GM06990 (cell line): ENCODE data around the gene SGIP1.

ENCODE experiments used
- DNase-seq: peaks from one replicate; pipeline ENCODE4 v3.0.0-alpha.2; 2011; ENCODE audit not compliant: insufficient read length; ENCODE audit errors: extremely low read depth
- H3K27me3 ChIP-seq: replicated peaks from 2 replicates; pipeline ENCODE4 v1.6.0; 2011; ENCODE audit warnings: low read length; ENCODE audit not compliant: control insufficient read depth, insufficient read depth
- H3K36me3 ChIP-seq: 2 replicates; pipeline ENCODE4 v1.5.1; 2011; ENCODE audit warnings: low read length; ENCODE audit not compliant: control insufficient read depth, insufficient read depth
- H3K4me3 ChIP-seq: replicated peaks from 2 replicates; pipeline ENCODE4 v1.5.1; 2011; ENCODE audit warnings: low read depth, mild to moderate bottlenecking, control low read depth, low read length
- CTCF ChIP-seq: IDR thresholded peaks from 2 replicates; pipeline ENCODE4 v1.5.1; 2011; ENCODE audit warnings: low read length, control low read depth, mild to moderate bottlenecking, inconsistent platforms; ENCODE audit not compliant: insufficient read depth, poor library complexity, severe bottlenecking

SGIP1 gene, protein sequence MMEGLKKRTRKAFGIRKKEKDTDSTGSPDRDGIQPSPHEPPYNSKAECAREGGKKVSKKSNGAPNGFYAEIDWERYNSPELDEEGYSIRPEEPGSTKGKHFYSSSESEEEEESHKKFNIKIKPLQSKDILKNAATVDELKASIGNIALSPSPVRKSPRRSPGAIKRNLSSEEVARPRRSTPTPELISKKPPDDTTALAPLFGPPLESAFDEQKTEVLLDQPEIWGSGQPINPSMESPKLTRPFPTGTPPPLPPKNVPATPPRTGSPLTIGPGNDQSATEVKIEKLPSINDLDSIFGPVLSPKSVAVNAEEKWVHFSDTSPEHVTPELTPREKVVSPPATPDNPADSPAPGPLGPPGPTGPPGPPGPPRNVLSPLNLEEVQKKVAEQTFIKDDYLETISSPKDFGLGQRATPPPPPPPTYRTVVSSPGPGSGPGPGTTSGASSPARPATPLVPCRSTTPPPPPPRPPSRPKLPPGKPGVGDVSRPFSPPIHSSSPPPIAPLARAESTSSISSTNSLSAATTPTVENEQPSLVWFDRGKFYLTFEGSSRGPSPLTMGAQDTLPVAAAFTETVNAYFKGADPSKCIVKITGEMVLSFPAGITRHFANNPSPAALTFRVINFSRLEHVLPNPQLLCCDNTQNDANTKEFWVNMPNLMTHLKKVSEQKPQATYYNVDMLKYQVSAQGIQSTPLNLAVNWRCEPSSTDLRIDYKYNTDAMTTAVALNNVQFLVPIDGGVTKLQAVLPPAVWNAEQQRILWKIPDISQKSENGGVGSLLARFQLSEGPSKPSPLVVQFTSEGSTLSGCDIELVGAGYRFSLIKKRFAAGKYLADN

DNA sequence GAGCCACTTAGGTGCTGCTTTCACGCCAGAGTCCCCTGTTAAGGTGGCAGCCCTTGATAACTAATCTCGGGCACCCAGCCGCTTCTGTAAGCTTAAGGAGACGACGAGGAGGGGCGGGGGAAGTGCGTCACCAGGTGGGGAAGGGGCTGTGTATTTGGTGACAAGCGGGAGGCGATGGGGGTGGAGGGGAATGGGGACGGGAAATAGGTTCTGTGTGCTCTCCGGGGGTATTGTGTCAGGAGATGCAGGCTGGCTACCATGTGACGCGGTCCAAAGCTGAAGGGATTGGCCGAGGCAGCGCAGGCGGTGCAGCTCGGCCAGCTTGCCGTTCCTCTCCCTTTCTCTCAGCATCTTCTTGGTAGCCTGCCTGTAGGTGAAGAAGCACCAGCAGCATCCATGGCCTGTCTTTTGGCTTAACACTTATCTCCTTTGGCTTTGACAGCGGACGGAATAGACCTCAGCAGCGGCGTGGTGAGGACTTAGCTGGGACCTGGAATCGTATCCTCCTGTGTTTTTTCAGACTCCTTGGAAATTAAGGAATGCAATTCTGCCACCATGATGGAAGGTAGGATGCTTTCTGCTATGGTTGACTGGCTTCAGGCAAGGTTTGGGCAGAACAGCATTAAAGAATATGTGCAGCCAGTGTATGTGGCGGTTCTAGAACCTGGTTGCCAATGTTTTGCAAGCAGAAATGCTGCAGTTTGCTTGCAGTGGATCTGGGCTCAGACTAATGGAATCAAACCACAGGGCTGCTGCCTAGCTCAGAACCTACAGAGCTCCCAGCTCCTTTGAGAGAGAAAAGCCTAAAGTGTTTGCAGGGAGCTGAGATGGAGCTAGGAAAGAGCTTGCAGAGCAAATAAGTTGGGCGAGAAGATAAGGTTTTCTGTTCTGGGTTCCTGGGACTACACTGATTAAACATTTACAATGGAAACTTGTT lies at the start of gene SGIP1:
Gene SGIP1 (plus strand): TSS at position 350 of the 937 bp plus-strand sequence. CDS start 206 bp downstream, at position 556.
- no peak for DNase-seq
- Histone ChIP-seq H3K36me3 (no peaks in the 10 kb centered on the region), H3K4me3 (no peak within 1 kb of the TSS), H3K27me3 (no peaks in the 10 kb centered on the region; the same call in none of the 2 replicates)
- no peak for TF ChIP-seq CTCF

GRCh38 chr1:66489151-66489550 lies 44.8 kb upstream of the SGIP1 start:
- no peak for TF ChIP-seq CTCF

GRCh38 chr1:66489972-66490601 lies 43.9 kb upstream of the SGIP1 start:
- H3K4me3 ChIP-seq = no peak overlapping the region
- no peak for DNase-seq
- H3K36me3 ChIP-seq = no peaks in the 10 kb centered on the region
- H3K27me3 ChIP-seq = no peaks in the 10 kb centered on the region
- no peak for TF ChIP-seq CTCF

More at GRCh38 chr1:66489151-66489550, 44.8 kb upstream of the SGIP1 start:
- Histone ChIP-seq H3K36me3 (no peaks in the 10 kb centered on the region), H3K4me3 (no peak overlapping the region), H3K27me3 (no peaks in the 10 kb centered on the region)
- no peak for DNase-seq

DNA sequence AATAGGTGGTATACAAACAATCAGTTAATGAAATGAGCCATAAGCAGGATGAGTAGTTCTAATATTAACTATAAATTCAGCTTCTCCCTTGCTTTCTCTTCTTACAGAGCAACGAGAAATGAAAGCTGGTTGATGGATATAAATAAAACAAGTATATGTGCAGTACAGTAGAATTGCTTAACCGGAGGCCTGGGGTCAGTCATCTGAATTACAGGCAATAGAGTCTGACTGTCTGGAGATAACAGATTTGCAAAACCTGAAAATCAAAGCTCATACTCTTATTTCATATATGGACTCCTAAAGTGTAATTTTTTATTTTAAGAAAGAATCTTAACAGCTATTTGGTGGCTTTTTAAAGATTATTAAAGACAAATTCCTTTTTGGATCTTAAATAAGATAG lies 43.1 kb upstream of the SGIP1 start:
- no peaks in the 10 kb centered on the region for H3K36me3 ChIP-seq
- TF ChIP-seq CTCF = no peak
- no peaks in the 10 kb centered on the region for H3K27me3 ChIP-seq
- no peak for DNase-seq
- no peak overlapping the region for H3K4me3 ChIP-seq

- no peak for TF ChIP-seq CTCF
- H3K27me3 ChIP-seq = no peaks in the 10 kb centered on the region
- H3K4me3 ChIP-seq = no peak overlapping the region
- no peaks in the 10 kb centered on the region for H3K36me3 ChIP-seq
- DNase-seq = no peak
These were observed 41.5 kb upstream of the SGIP1 start for GRCh38 chr1:66492424-66492823.
